HG02970 (cell line): ENCODE results near the gene CELF2.

Source experiments
- ATAC-seq: cut with Tn5 transposase; IDR thresholded peaks from one replicate; pipeline ENCODE4 v1.9.1; 2021; ENCODE audit warnings: mild to moderate bottlenecking, moderate library complexity, moderate number of reproducible peaks; ENCODE audit not compliant: unreplicated experiment, low FRiP score

Gene CELF2

GRCh38 chr10:11305825-11306593, 288.3 kb downstream of the CELF2 start:
- ATAC-seq = no peak

- no peak for ATAC-seq
These were observed 289.3 kb downstream of the CELF2 start for GRCh38 chr10:11307004-11307403.

- ATAC-seq = no peak
These were observed 290.3 kb downstream of the CELF2 start for GRCh38 chr10:11307937-11308336.

- no peak for ATAC-seq
These were observed 293.4 kb downstream of the CELF2 start for GRCh38 chr10:11311027-11311426.

- no peak for ATAC-seq
These were observed 295.8 kb downstream of the CELF2 start for GRCh38 chr10:11313463-11313862.

- ATAC-seq = no peak
These were observed 300.4 kb downstream of the CELF2 start for GRCh38 chr10:11317936-11318670.

GRCh38 chr10:11318826-11319598, 301.3 kb downstream of the CELF2 start:
- ATAC-seq = no peak

- no peak for ATAC-seq
These were observed 302.4 kb downstream of the CELF2 start for GRCh38 chr10:11319990-11320602.

- no peak for ATAC-seq
These were observed 303.3 kb downstream of the CELF2 start for GRCh38 chr10:11320809-11321520.

GRCh38 chr10:11322698-11323097, 305.0 kb downstream of the CELF2 start:
- no peak for ATAC-seq

GRCh38 chr10:11324761-11325321, 307.2 kb downstream of the CELF2 start:
- ATAC-seq = no peak

- ATAC-seq = no peak
These were observed 308.1 kb downstream of the CELF2 start for GRCh38 chr10:11325817-11326216.

- ATAC-seq = no peak
These were observed 308.6 kb downstream of the CELF2 start for GRCh38 chr10:11326241-11326640.

GRCh38 chr10:11326913-11327616, 309.4 kb downstream of the CELF2 start:
- no peak for ATAC-seq

- ATAC-seq = no peak
These were observed 310.8 kb downstream of the CELF2 start for GRCh38 chr10:11328264-11329061.

- no peak for ATAC-seq
These were observed 311.5 kb downstream of the CELF2 start for GRCh38 chr10:11329062-11329673.

GRCh38 chr10:11330383-11331045, 312.8 kb downstream of the CELF2 start:
- ATAC-seq = no peak
